ENCODE measurements around the gene ROBO2.

ROBO2 gene

GRCh38 chr3:77601823-77602415, 562.0 kb downstream of the ROBO2 start:
- no peak for DNase-seq

DNA sequence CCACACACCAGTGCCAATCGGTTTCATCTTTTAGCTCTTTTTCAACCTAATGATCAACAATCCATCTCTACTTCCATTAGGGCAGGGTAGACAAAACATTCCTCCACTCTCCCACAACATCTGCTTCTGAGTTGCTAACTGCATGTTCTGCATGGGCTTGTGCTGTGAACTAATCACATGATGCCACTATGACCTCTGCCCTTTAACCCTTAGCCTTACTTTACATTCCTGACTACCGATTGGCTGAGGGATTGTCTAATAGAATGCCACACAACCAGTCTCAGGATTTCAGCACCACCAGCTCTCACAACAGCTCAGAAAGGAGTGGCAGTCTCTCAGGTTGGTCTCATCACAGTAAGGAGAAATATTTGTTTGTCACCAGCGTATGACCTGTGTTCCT, 562.8 kb downstream of the ROBO2 start:
- no peak for DNase-seq

- DNase-seq, result no peak
Observed at GRCh38 chr3:77605308-77605707, 565.4 kb downstream of the ROBO2 start.

- no peak for DNase-seq
Observed at GRCh38 chr3:77605865-77606264, 566.0 kb downstream of the ROBO2 start.

- DNase-seq, result no peak
Observed at GRCh38 chr3:77606372-77606771, 566.5 kb downstream of the ROBO2 start.

- no peak for DNase-seq
Observed at GRCh38 chr3:77618686-77619085, 578.8 kb downstream of the ROBO2 start.

GRCh38 chr3:77620009-77620408, 580.1 kb downstream of the ROBO2 start:
- no peak for DNase-seq

DNA sequence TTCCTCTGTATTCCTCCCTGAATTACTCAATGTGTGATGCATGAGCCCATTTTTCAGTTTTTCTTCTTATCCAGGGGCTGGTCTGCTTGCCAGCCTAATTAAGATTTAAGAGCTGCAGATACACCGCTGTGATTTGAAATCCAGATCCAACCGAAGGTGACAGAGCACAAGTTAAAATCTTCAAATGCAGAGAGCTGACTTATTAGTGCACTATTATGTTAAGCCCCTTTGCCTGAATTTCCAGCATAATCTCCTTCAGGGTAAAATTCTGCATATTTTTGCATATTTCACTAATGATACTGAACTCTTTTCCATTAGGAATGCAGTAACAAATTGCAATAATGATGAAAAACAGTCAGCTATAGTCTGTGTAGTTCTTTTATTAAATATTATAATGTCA, 583.6 kb downstream of the ROBO2 start:
- no peak for DNase-seq

DNA sequence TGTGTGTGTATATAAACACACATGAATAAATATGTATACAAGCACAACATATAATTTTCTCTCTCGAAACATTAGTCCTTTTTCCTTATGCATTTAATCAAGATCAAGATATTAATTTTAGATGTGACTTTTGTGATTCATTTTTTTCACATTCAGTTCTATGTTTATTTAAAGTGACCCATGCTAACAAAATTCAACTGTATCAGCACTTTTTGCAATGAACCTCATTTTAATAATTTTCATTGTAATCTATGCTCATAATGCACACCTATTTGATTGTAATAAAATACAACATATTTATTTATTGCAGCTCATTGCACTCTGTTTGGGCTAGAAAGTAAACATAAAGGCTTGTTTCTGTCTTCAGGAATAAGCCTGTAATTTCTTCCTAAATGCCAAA, 586.3 kb downstream of the ROBO2 start:
- DNase-seq, result no peak

DNA sequence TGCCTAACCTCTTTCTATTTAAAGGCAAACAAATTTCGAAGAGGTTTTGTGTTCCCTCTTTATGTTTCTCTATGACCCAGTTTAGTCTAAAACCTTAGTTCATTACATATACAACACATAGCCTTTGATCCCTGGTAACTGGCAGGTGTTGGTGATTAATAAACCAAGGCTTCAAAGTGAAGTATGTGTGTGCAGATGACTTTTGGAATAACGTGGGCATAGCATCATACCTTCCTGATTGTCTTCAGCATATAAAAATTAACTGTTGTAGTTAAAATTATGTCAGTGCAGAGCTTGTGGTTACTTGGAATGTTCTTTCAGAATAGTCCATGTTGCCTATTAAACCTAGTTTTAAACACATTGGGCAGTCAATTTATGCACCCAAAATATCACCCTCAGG, 608.3 kb downstream of the ROBO2 start:
- DNase-seq, result no peak

- DNase-seq, result no peak
Observed at GRCh38 chr3:77648664-77649063, 608.8 kb downstream of the ROBO2 start.

- DNase-seq, result no peak
Observed at GRCh38 chr3:77652624-77653023, 612.7 kb downstream of the ROBO2 start.

- DNase-seq, result no peak
Observed at GRCh38 chr3:77655396-77655795, 615.5 kb downstream of the ROBO2 start.

GRCh38 chr3:77660718-77661117, 620.8 kb downstream of the ROBO2 start:
- DNase-seq, result no peak

- DNase-seq, result no peak
Observed at GRCh38 chr3:77667901-77668300, 628.0 kb downstream of the ROBO2 start.

- DNase-seq, result no peak
Observed at GRCh38 chr3:77668376-77668775, 628.5 kb downstream of the ROBO2 start.

- no peak for DNase-seq
Observed at GRCh38 chr3:77672016-77672415, 632.1 kb downstream of the ROBO2 start.

DNA sequence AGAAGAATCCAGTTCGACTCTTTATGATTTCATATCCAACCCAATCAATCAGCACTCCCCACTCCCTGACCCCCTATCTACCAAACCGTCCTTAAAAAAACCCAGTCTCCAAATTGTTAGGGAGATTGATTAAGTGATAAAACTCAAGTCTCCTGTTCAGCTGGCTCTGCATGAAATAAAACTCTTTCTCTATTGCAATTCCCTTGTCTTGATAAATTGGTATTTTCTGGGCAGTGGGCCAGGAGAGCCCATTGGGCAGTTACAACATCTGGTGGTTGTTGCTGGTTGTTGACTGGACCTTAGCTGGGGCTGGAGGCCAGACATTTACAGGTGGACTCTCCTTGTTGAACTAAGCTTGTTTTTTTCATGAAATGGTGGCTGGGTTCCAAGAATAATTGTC, 642.3 kb downstream of the ROBO2 start:
- DNase-seq, result no peak

GRCh38 chr3:77684115-77684514, 644.2 kb downstream of the ROBO2 start:
- no peak for DNase-seq

DNA sequence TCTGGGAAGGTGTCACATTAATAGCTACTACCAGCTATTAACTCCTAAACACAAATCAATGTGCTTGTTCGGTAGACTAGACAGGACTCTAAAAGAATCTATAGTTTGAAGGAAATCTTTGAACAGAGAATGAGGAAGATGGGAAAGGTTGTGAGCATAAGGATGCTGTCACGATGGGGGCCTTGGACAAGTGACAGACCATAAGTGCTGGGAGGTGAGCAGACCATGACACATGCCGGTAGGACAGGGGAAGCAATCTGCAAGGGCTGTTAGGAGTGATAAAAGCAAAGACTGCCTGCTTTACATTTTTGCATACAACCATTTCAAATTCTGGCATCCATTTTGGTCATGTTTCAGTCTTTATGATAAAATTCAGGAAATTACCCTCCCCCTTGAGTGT, 645.8 kb downstream of the ROBO2 start:
- DNase-seq, result no peak

- DNase-seq, result no peak
Observed at GRCh38 chr3:77686560-77686959, 646.7 kb downstream of the ROBO2 start.

DNA sequence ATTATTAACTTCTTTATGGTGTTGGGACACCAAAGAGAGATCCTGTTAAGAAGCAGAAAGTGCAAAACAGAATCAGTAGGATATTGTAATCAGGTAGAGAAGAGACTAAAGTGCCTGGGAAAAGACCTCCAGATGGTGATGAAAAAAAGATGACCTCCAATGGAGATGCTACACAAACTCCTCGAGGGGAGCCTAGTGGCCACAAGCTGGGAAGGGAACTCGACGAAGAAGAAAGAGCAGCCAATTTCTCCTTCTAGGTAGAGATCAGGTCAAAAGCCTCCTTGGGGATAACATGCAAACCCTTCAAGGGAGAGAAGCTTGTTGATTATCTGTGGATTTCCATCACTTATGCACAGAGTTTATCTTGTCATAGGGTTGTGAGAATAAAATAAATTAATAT, 647.6 kb downstream of the ROBO2 start:
- DNase-seq, result no peak

- no peak for DNase-seq
Observed at GRCh38 chr3:77690284-77690845, 650.5 kb downstream of the ROBO2 start.

GRCh38 chr3:77693147-77693546, 653.2 kb downstream of the ROBO2 start:
- DNase-seq, result no peak

- no peak for DNase-seq
Observed at GRCh38 chr3:77699125-77699691, 659.3 kb downstream of the ROBO2 start.

All from NCI-H526 treated with DMSO at 0.1 percent for 48 hours (cell line).